ENCODE data around the gene ISCU.

ISCU gene

DNA sequence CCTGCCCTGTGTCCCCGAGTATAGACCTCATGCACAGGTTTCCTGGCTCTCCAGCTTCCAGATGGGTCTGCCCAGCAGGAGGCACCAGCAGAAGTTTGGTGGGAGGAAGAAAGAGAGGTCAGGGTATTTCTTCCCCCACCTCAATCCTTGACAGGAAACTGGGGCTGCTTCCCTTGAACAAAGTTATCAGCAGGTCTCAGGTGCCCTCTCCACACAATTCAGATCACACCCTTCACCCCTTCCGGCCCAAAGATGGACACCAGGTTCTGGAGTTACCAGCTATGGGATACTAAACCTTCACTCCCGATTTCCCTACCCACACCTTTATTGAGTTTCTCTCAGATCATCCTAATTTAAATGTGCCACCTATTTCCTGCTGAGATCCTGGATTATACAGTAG is 2.6 kb upstream of the ISCU start:
- no peaks in the 10 kb centered on the region for H3K27me3 ChIP-seq (ENCODE audit: control insufficient read depth, low read length)
- peak overlapping the region; percentile 98 for H3K4me2 ChIP-seq (ENCODE audit: low read length)
- peaks cover 65% of the 10 kb centered on the region for H3K4me1 ChIP-seq (ENCODE audit: control insufficient read depth, low read length)
- H3F3A ChIP-seq (ENCODE audit: control insufficient read depth, insufficient read depth): peaks cover 8% of the 10 kb centered on the region; the same call in 1 of the 2 replicates
- no peaks in the 10 kb centered on the region for H3K9me2 ChIP-seq (replicated peaks; ENCODE audit: control insufficient read depth, low read length)
- H3K27ac ChIP-seq (ENCODE audit: low read depth, low read length): 0 out of 2 replicates have a peak overlapping the region, but pooled peaks have one; percentile 13
- peaks cover 69% of the 10 kb centered on the region for H3K36me3 ChIP-seq (ENCODE audit: control insufficient read depth, low read length)
- H3K9me3 ChIP-seq (ENCODE audit: control insufficient read depth, insufficient read depth, low read length): no peaks in the 10 kb centered on the region
- TF ChIP-seq, protein P1, sequence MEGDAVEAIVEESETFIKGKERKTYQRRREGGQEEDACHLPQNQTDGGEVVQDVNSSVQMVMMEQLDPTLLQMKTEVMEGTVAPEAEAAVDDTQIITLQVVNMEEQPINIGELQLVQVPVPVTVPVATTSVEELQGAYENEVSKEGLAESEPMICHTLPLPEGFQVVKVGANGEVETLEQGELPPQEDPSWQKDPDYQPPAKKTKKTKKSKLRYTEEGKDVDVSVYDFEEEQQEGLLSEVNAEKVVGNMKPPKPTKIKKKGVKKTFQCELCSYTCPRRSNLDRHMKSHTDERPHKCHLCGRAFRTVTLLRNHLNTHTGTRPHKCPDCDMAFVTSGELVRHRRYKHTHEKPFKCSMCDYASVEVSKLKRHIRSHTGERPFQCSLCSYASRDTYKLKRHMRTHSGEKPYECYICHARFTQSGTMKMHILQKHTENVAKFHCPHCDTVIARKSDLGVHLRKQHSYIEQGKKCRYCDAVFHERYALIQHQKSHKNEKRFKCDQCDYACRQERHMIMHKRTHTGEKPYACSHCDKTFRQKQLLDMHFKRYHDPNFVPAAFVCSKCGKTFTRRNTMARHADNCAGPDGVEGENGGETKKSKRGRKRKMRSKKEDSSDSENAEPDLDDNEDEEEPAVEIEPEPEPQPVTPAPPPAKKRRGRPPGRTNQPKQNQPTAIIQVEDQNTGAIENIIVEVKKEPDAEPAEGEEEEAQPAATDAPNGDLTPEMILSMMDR (IDR thresholded peaks at IDR 0.05; ENCODE audit: low read depth, low read length, poor library complexity, severe bottlenecking): no peak
- no peak for TF ChIP-seq EZH2phosphoT487 (IDR thresholded peaks at IDR 0.05; ENCODE audit: borderline replicate concordance, low read length)
- peaks cover 11% of the 10 kb centered on the region; the same call in 1 of the 2 replicates for H4K20me1 ChIP-seq (ENCODE audit: control insufficient read depth, insufficient read depth, low read depth, low read length)
- H3K79me2 ChIP-seq (ENCODE audit: control insufficient read depth, low read length): peaks cover 92% of the 10 kb centered on the region
- H3K4me3 ChIP-seq (ENCODE audit: low read length): peak overlapping the region; percentile 93

DNA sequence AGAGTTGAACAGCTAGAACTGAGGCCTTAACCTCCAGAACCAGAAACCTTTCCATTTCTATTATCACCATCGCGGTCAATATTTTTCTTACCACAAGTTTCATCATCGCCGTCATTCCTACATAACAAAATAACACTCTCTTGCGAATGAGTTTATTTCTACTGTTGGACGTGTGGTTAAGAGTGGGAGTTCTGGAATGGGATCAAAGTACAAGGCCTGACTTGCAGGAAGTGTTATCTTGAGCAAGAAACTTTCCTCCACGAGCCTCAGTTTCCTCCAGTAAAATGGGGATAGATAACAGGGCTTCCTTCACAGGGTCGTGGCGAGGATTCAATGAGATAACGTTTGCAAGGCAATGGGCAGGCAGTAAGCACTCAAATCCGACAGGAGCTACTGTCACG is 2.1 kb upstream of the ISCU start:
- H3F3A ChIP-seq (ENCODE audit: control insufficient read depth, insufficient read depth): peaks cover 8% of the 10 kb centered on the region; the same call in 1 of the 2 replicates
- H3K4me3 ChIP-seq (ENCODE audit: low read length): peak overlapping the region; percentile 93
- peaks cover 11% of the 10 kb centered on the region; the same call in 1 of the 2 replicates for H4K20me1 ChIP-seq (ENCODE audit: control insufficient read depth, insufficient read depth, low read depth, low read length)
- H3K27ac ChIP-seq (ENCODE audit: low read depth, low read length): peak overlapping the region; percentile 87
- H3K4me1 ChIP-seq (ENCODE audit: control insufficient read depth, low read length): peaks cover 65% of the 10 kb centered on the region
- no peaks in the 10 kb centered on the region for H3K27me3 ChIP-seq (ENCODE audit: control insufficient read depth, low read length)
- peak overlapping the region; percentile 98 for H3K4me2 ChIP-seq (ENCODE audit: low read length)
- H3K9me3 ChIP-seq (ENCODE audit: control insufficient read depth, insufficient read depth, low read length): no peaks in the 10 kb centered on the region
- H3K36me3 ChIP-seq (ENCODE audit: control insufficient read depth, low read length): peaks cover 69% of the 10 kb centered on the region
- H3K79me2 ChIP-seq (ENCODE audit: control insufficient read depth, low read length): peaks cover 86% of the 10 kb centered on the region
- H3K9me2 ChIP-seq (replicated peaks; ENCODE audit: control insufficient read depth, low read length): no peaks in the 10 kb centered on the region
- TF ChIP-seq, protein P1 (IDR thresholded peaks at IDR 0.05; ENCODE audit: low read depth, low read length, poor library complexity, severe bottlenecking): no peak
- no peak for TF ChIP-seq EZH2phosphoT487 (IDR thresholded peaks at IDR 0.05; ENCODE audit: borderline replicate concordance, low read length)

DNA sequence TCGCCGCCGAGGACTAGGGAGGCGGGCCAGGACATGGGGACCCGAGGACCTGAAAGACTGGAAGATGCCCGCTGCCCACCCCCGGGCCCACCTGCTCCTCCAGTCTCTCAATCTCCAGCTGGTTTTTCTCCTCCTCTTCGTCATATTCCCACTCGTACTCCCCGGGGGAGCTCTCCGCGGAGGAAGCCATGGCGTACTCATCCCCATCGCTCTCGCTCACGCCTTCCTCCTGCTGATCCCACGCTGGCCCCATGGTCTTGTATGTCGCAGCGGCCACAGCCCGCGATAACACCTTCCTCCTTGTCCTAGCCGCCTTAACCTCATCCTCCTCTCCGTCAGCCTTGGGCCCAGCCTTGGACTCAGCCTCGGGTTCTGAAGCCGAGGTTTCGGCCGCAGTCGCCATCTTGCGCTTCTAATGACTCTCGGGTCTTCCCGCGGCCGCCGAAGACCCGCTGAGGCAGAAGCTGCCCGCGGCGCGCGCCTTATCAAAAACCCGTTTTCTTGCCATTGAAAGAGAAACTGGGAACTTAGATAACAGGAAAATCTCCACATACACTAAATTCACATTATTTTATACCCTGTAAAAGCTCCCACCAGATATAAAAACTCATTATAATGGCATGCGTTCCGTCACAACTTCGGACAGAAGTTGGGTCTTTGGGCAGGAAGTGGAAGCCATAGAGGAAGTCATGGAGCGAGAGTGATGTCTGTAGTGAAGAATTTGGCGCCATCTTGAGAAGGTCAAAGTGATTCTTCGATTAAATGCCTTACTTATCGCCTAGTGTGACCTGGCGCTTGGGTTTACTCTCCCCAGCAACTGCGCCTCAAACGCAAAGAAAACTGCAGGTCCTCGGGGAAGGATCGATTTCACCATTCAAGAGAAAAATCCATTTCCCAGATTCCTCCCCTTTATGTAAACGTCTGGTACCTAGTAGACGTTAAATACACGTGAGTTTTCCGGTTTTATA is 1.4 kb upstream of the ISCU start, which contains the start of gene SART3:
SART3 (minus strand) TSS at position 422 of the 968 bp plus-strand sequence; CDS start at position 403, 19 bp downstream.
- peaks cover 11% of the 10 kb centered on the region; the same call in 1 of the 2 replicates for H4K20me1 ChIP-seq (ENCODE audit: control insufficient read depth, insufficient read depth, low read depth, low read length)
- H3K4me1 ChIP-seq (ENCODE audit: control insufficient read depth, low read length): peaks cover 65% of the 10 kb centered on the region

More for the DNA sequence above, 1.4 kb upstream of the ISCU start, which contains the start of gene SART3:
- H3K4me2 ChIP-seq (ENCODE audit: low read length): peak within 1 kb of the TSS; percentile 98
- peaks cover 72% of the 10 kb centered on the region for H3K36me3 ChIP-seq (ENCODE audit: control insufficient read depth, low read length)
- peak within 1 kb of the TSS; percentile 87 for H3K27ac ChIP-seq (ENCODE audit: low read depth, low read length)
- no peak for TF ChIP-seq EZH2phosphoT487 (IDR thresholded peaks at IDR 0.05; ENCODE audit: borderline replicate concordance, low read length)
- TF ChIP-seq, protein P1 (IDR thresholded peaks at IDR 0.05; ENCODE audit: low read depth, low read length, poor library complexity, severe bottlenecking): no peak
- H3K27me3 ChIP-seq (ENCODE audit: control insufficient read depth, low read length): no peaks in the 10 kb centered on the region
- no peaks in the 10 kb centered on the region for H3K9me2 ChIP-seq (replicated peaks; ENCODE audit: control insufficient read depth, low read length)
- H3F3A ChIP-seq (ENCODE audit: control insufficient read depth, insufficient read depth): peaks cover 8% of the 10 kb centered on the region; the same call in 1 of the 2 replicates
- H3K9me3 ChIP-seq (ENCODE audit: control insufficient read depth, insufficient read depth, low read length): no peaks in the 10 kb centered on the region
- H3K4me3 ChIP-seq (ENCODE audit: low read length): peak within 1 kb of the TSS; percentile 93
- peaks cover 79% of the 10 kb centered on the region for H3K79me2 ChIP-seq (ENCODE audit: control insufficient read depth, low read length)
